Glutamatergic neuron (in vitro differentiated cells): ENCODE data around the gene APOA5. TPM values are rescaled to one million over a fixed set of nuclear protein-coding genes. Genes with fewer than 3 reads are reported as not detected.
"Not testable (repeated sequence)": the region's sequence is repeated elsewhere in the genome, so short reads cannot be mapped to it uniquely, and the experiment has no call there.

Experiments
- DNase-seq: peaks from one replicate; pipeline ENCODE4 v3.0.0; 2022
- H3K27ac Mint-ChIP-seq: one replicate; pipeline ENCODE4 v1.8.0; 2020; ENCODE audit warnings: mild to moderate bottlenecking, mixed read lengths, inconsistent platforms; ENCODE audit not compliant: unreplicated experiment
- H3K27me3 Mint-ChIP-seq: one replicate; pipeline ENCODE4 v1.8.0; 2020; ENCODE audit warnings: mild to moderate bottlenecking, moderate library complexity, mixed read lengths, inconsistent platforms; ENCODE audit not compliant: unreplicated experiment
- H3K36me3 Mint-ChIP-seq: one replicate; pipeline ENCODE4 v1.8.0; 2020; ENCODE audit warnings: mild to moderate bottlenecking, mixed read lengths, inconsistent platforms; ENCODE audit not compliant: unreplicated experiment
- H3K4me1 Mint-ChIP-seq: one replicate; pipeline ENCODE4 v1.8.0; 2020; ENCODE audit warnings: mild to moderate bottlenecking, low read depth, mixed read lengths, inconsistent platforms; ENCODE audit not compliant: unreplicated experiment
- H3K4me3 Mint-ChIP-seq: one replicate; pipeline ENCODE4 v1.8.0; 2020; ENCODE audit warnings: mild to moderate bottlenecking, mixed read lengths, inconsistent platforms; ENCODE audit not compliant: unreplicated experiment
- H3K9me3 Mint-ChIP-seq: one replicate; pipeline ENCODE4 v1.8.0; 2020; ENCODE audit warnings: mild to moderate bottlenecking, moderate library complexity, mixed read lengths, inconsistent platforms; ENCODE audit not compliant: unreplicated experiment
- CTCF ChIP-seq: fragments of 200-600 bp; sonication (generic); IDR thresholded peaks from one replicate; pipeline ENCODE4 v1.5.0; 2021; ENCODE audit not compliant: partially characterized antibody, unreplicated experiment
- total RNA-seq: library from RNA; stranded (reverse); fragmentation: NEBNext Ultra II Directional; extraction: Animal tissue kit (Norgen Biotek cat#: 25700); gene quantifications from one replicate; pipeline ENCODE4 v1.2.1, GENCODE V29; 2021; ENCODE audit not compliant: unreplicated experiment

Gene APOA5
- total RNA-seq, 1 donor from 2014 or later, result not detected

GRCh38 chr11:116804001-116804400, 12.3 kb upstream of the APOA5 start:
- DNase-seq, result no peak
- Mint-ChIP-seq H3K4me1 (no peaks in the 10 kb centered on the region), H3K27me3 (peaks cover 4% of the 10 kb centered on the region), H3K36me3 (no peaks in the 10 kb centered on the region), H3K9me3 (no peaks in the 10 kb centered on the region), H3K27ac (no peak overlapping the region), H3K4me3 (no peak overlapping the region)
- no peak for TF ChIP-seq CTCF

GRCh38 chr11:116801662-116802061, 10.0 kb upstream of the APOA5 start:
- not testable (repeated sequence) for H3K27me3 Mint-ChIP-seq, H3K4me3 Mint-ChIP-seq, H3K4me1 Mint-ChIP-seq, DNase-seq, H3K36me3 Mint-ChIP-seq, H3K27ac Mint-ChIP-seq, H3K9me3 Mint-ChIP-seq

- no peaks in the 10 kb centered on the region for H3K4me1 Mint-ChIP-seq
- no peak overlapping the region for H3K27ac Mint-ChIP-seq
- H3K9me3 Mint-ChIP-seq, result no peaks in the 10 kb centered on the region
- no peak overlapping the region for H3K4me3 Mint-ChIP-seq
- TF ChIP-seq CTCF, result no peak
- H3K36me3 Mint-ChIP-seq, result no peaks in the 10 kb centered on the region
- no peak for DNase-seq
- no peaks in the 10 kb centered on the region for H3K27me3 Mint-ChIP-seq
These were observed 8.9 kb upstream of the APOA5 start for GRCh38 chr11:116800610-116801009.

- Mint-ChIP-seq H3K27me3 (no peaks in the 10 kb centered on the region), H3K36me3 (no peaks in the 10 kb centered on the region), H3K9me3 (no peaks in the 10 kb centered on the region), H3K4me3 (no peak overlapping the region), H3K4me1 (no peaks in the 10 kb centered on the region), H3K27ac (no peak overlapping the region)
- TF ChIP-seq CTCF, result no peak
- no peak for DNase-seq
These were observed 6.7 kb upstream of the APOA5 start for GRCh38 chr11:116798368-116798767.

GRCh38 chr11:116797816-116798215, 6.1 kb upstream of the APOA5 start:
- Mint-ChIP-seq H3K27me3 (no peaks in the 10 kb centered on the region), H3K9me3 (no peaks in the 10 kb centered on the region), H3K36me3 (no peaks in the 10 kb centered on the region), H3K4me3 (no peak overlapping the region), H3K4me1 (no peaks in the 10 kb centered on the region), H3K27ac (no peak overlapping the region)
- TF ChIP-seq CTCF, result no peak
- no peak for DNase-seq

GRCh38 chr11:116796548-116796947, 4.9 kb upstream of the APOA5 start:
- Mint-ChIP-seq H3K4me3 (no peak overlapping the region), H3K27me3 (no peaks in the 10 kb centered on the region), H3K4me1 (no peaks in the 10 kb centered on the region), H3K36me3 (no peaks in the 10 kb centered on the region), H3K27ac (no peak overlapping the region), H3K9me3 (no peaks in the 10 kb centered on the region)
- no peak for DNase-seq
- TF ChIP-seq CTCF, result no peak
